ENCODE measurements around the gene ARHGEF5.
"Not testable (repeated sequence)": the region's sequence is repeated elsewhere in the genome, so short reads cannot be mapped to it uniquely, and the experiment has no call there.

ARHGEF5 gene

GRCh38 chr7:144384071-144384470 lies 28.9 kb downstream of the ARHGEF5 start:
- DNase-seq (ENCODE audit: low spot score), result no peak

- no peak for DNase-seq (ENCODE audit: low spot score)
Measured at GRCh38 chr7:144384555-144385245, 29.5 kb downstream of the ARHGEF5 start.

- no peak for DNase-seq (ENCODE audit: low spot score)
Measured at GRCh38 chr7:144386741-144387140, 31.5 kb downstream of the ARHGEF5 start.

- no peak for DNase-seq (ENCODE audit: low spot score)
Measured at GRCh38 chr7:144388950-144389349, 33.7 kb downstream of the ARHGEF5 start.

DNA sequence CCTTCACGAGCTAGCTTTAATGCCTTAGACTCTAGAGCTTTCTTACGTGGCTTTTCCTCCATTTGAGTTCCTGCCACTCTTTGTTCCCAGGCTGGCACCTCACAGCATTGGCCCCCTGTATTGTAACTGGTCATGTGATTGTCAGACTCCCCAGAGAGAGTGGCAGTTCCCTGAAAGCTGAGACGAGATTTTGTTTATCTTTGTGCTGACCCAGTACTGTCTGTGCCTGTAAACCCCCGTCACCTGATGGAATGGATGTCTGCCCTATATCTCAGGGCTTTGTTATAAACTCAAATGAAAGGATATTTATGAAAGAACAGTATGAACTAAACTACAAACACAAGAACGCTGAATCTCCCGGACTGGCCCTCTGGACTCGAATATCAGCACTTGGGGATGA lies 35.3 kb downstream of the ARHGEF5 start:
- no peak for DNase-seq (ENCODE audit: low spot score)

DNA sequence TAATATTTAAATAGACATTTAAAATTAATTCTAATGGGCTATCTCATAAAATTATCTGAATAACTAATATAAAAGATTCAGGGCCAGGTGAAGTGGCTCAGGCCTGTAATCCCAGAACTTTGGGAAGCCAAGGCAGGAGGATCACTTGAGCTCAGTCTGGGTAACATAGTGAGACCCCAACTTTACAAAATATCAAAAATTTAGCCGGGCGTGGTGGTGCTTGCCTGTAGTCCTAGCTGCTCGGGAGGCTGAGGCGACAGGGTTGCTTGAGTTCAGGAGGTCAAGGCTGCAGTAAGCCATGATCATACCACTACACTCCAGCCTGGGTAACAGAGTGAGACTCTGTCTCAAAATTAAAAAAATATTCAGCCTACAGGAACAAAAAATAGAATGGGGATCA lies 35.8 kb downstream of the ARHGEF5 start:
- no peak for DNase-seq (ENCODE audit: low spot score)

GRCh38 chr7:144391823-144392255 lies 36.6 kb downstream of the ARHGEF5 start:
- DNase-seq (ENCODE audit: low spot score), result peak; percentile 57

GRCh38 chr7:144397086-144397485 lies 41.9 kb downstream of the ARHGEF5 start:
- no peak for DNase-seq (ENCODE audit: low spot score)

GRCh38 chr7:144398291-144398690 lies 43.1 kb downstream of the ARHGEF5 start:
- DNase-seq (ENCODE audit: low spot score), result no peak

DNA sequence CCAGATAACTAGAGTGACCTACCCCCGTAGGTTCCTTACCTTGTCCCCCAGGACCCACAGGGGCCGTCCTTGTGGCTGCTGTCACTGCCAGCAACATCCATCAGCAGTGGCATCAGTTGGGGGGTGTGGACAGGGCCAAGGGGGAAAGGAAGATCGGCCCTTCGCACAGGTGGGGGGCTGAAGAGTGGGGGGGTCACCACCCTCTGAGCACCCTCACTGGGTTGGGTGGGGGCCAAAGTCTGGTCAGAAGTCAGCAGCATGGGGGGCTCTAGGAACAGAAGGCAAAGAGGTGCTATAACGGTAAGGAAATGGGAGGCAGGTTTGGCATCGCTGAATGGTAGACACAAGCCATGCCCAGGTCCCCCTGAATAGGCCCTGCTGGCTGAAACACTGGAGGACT lies 43.7 kb downstream of the ARHGEF5 start:
- no peak for DNase-seq (ENCODE audit: low spot score)

DNA sequence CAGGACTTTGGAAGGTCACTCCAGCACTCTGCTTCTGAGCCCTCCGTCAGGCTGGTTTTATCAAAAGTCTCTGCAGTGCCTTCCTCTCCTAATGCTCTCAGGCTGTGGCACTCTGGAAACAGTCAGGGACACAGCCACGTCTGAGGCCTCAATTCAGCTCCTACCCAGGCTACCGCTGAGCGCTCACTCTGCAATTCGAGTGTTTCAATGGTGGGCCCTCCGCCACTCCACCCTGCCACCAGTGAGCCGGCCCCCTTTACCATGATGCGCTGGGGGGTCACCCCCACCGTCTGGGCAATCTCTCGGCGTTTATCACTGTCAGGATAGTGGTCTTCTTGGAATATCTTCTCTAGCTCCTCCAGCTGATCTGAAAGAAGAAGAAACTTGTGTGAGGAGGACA lies 44.7 kb downstream of the ARHGEF5 start:
- no peak for DNase-seq (ENCODE audit: low spot score)

GRCh38 chr7:144401490-144401889 lies 46.3 kb downstream of the ARHGEF5 start:
- DNase-seq (ENCODE audit: low spot score), result no peak

DNA sequence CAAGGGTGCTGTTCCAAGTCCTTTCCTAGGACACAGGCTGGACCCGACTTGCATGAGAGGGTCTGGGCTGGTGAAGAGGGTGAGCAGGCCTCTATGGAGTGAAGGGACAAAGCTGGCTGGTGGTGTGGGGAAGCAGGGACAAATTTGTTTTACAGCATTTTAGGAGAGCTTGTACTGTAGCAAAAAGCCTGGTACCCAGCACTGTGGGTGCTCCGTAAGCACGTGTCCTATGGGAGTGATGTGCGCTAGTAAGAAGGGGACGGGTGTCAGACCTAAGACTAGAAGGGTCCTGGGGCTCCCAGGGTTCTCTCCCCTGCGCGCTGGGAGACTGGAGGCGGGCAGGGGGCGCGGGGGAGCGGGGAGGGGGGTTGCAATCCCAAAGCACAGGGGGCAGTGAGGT lies 47.9 kb downstream of the ARHGEF5 start:
- DNase-seq (ENCODE audit: low spot score), result no peak

GRCh38 chr7:144403649-144404061 lies 48.5 kb downstream of the ARHGEF5 start, which contains the start of gene NOBOX:
TSS of gene NOBOX (minus strand) at chr7:144403693.
- no peak for DNase-seq (ENCODE audit: low spot score)

- no peak for DNase-seq (ENCODE audit: low spot score)
Measured at GRCh38 chr7:144404946-144405345, 49.7 kb downstream of the ARHGEF5 start.

- DNase-seq (ENCODE audit: low spot score), result no peak
Measured at GRCh38 chr7:144407266-144407931, 52.2 kb downstream of the ARHGEF5 start.

DNA sequence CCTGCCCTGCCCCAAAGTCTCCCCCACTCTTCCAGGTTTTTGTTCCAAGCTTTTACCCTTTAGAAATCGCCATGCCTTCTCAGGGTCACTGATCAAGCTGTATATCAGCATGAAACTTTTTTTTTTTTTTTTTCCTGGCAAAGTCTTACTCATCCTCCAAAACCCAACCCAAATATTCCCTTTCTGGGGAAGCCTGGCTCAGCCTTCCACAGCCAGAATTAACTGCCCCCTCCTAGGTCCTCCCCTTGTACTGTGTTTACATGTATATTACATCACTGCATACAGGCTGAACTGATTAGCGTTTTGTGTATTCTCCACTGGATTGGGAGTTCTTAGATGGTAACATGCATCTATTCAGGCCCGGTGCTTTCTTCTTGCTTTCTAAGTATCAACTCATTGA lies 52.9 kb downstream of the ARHGEF5 start:
- no peak for DNase-seq (ENCODE audit: low spot score)

GRCh38 chr7:144410441-144410840 lies 55.2 kb downstream of the ARHGEF5 start:
- DNase-seq (ENCODE audit: low spot score), result no peak

DNA sequence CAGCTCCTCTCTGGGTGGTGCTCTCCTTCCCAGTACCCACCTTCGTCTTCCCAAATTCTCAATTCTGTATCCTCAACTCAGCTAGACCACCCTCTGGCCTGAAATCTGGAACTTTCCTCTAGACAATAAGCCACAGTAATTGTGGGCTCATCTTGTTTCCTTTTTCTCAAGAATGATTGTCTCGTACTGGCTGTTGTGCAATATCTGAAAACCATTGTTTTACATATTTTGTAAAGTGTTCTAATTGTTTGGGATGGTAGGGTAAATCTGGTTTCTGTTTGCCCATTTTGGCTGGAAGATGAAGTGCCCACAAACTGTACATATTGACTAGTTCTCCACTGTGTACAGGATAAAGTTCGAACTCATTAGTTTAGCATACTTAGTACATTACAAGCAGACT lies 59.6 kb downstream of the ARHGEF5 start:
- DNase-seq (ENCODE audit: low spot score), result no peak

DNA sequence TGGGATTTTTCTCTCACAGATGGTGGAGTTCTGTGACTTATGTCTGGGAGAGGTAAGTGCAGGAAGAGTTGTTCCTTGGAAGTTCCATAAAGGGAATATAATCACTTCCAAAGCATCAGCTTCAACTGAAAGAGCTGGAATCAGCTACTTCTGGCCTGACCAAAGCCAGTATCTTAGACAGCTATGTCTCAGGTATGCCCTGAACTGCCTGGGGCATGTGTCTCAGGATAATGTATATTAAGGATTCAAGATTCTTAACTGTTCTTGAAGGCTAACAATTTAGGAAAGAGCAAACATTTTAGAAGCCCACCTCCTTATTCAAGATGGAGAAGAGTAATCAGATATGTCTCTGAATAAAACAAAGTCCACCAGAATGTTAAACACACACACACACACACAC lies 60.7 kb downstream of the ARHGEF5 start:
- no peak for DNase-seq (ENCODE audit: low spot score)

- DNase-seq (ENCODE audit: low spot score), result no peak
Measured at GRCh38 chr7:144416341-144416740, 61.1 kb downstream of the ARHGEF5 start.

DNA sequence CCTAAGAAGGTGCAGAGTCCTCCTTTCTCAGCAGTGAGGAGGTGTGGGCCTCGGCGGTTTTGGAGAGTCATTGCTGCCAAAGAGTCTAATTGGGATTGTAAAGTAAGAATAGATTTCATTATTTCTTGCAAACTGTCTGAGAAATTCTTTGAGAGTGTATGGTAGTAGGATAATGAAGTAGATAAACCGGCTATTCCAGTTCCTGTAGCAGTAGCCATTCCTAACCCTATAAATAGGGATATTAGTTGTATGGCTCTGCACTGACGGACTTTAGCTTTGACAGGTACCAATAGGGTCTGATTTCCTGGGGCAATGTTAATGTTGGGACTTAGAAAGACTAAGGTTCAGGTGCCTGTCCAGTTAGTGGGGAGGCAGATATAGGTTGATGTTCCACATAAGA lies 63.7 kb downstream of the ARHGEF5 start:
- DNase-seq (ENCODE audit: low spot score), result not testable (repeated sequence)

DNA sequence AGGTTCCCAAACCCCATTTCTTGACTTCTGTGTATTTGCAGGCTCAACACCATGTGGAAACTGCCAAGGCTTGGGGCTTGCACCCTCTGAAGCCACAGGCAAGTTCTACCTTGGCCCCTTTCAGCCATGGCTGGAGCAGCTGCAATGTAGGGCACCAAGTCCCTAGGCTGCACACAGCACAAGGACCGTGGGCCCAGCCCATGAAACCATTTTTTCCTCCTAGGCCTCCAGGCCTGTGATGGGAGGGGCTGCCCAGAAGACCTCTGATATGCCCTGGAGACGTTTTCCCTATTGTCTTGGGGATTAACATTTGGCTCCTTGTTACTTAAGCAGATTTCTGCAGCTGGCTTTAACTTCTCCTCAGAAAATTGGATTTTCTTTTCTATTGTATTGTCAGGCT lies 72.3 kb downstream of the ARHGEF5 start:
- DNase-seq (ENCODE audit: low spot score), result not testable (repeated sequence)

- no peak for DNase-seq (ENCODE audit: low spot score)
Measured at GRCh38 chr7:144428431-144428830, 73.2 kb downstream of the ARHGEF5 start.
